ENCODE measurements around the gene ACTRT2.

DNA sequence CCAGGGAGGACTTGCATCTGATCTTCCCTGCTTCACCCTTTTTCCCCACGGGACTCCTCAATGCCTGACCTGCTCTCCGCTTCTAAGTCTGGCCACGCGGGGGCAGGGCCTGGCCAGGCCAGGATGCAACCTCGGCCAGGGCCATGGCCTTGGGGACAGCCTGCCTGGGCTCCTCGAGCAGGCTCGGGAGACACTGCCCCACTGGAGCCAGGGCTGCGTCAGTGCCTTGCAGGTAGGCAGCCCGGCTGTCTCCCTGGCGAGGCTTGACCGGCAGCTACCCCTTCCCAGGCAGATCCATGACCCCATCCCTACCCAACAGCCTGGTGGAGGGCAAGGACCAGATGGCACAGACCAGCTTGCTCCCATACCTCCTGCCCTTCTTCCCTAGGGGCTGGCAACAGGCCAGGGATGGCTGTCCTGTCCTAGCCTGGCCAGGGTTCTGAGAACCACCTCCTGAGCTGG, 45.0 kb downstream of the ACTRT2 start:
- TF ChIP-seq, protein P1, sequence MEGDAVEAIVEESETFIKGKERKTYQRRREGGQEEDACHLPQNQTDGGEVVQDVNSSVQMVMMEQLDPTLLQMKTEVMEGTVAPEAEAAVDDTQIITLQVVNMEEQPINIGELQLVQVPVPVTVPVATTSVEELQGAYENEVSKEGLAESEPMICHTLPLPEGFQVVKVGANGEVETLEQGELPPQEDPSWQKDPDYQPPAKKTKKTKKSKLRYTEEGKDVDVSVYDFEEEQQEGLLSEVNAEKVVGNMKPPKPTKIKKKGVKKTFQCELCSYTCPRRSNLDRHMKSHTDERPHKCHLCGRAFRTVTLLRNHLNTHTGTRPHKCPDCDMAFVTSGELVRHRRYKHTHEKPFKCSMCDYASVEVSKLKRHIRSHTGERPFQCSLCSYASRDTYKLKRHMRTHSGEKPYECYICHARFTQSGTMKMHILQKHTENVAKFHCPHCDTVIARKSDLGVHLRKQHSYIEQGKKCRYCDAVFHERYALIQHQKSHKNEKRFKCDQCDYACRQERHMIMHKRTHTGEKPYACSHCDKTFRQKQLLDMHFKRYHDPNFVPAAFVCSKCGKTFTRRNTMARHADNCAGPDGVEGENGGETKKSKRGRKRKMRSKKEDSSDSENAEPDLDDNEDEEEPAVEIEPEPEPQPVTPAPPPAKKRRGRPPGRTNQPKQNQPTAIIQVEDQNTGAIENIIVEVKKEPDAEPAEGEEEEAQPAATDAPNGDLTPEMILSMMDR (IDR thresholded peaks at IDR 0.05) = peak in 2 of 6 experiments; percentile 8 to 19
- TF ChIP-seq POLR2A (IDR thresholded peaks at IDR 0.05) = no peak

Data from Peyer's patch (tissue), 4 donors.